Spleen (tissue), 11 donors: ENCODE results near the gene LGALS1. TPM values are rescaled to one million over a fixed set of nuclear protein-coding genes. Genes with fewer than 3 reads are reported as not detected.

Experiments
- DNase-seq: peaks from one replicate; pipeline ENCODE4 v3.0.0-alpha.2; 2020
- H3K27ac ChIP-seq, 8 donors: fragments of 200-600 bp; sonication (generic) in 7 of 8; 1 replicate in 4 of 8; 2 replicates in 4 of 8; pipeline versions ENCODE4 v1.5.0 to v1.8.0; 2016 to 2021; ENCODE audit warnings: inconsistent platforms in 4 of 8, mild to moderate bottlenecking in 4 of 8, moderate library complexity in 1 of 8
- H3K27me3 ChIP-seq, 7 donors: fragments of 200-600 bp; sonication (generic) in 6 of 7; replicated peaks in 1 of 7; 1 replicate in 4 of 7; 2 replicates in 3 of 7; pipeline versions ENCODE4 v1.5.0 to v1.8.0; 2016 to 2021; ENCODE audit warnings: inconsistent platforms in 3 of 7, mild to moderate bottlenecking in 1 of 7
- H3K36me3 ChIP-seq, 6 donors: fragments of 200-600 bp; sonication (generic) in 5 of 6; 1 replicate in 4 of 6; 2 replicates in 2 of 6; pipeline versions ENCODE4 v1.5.0 to v1.8.0; 2016 to 2021; ENCODE audit warnings: inconsistent platforms in 2 of 6
- H3K4me1 ChIP-seq, 6 donors: fragments of 200-600 bp; sonication (generic) in 5 of 6; 1 replicate in 3 of 6; 2 replicates in 3 of 6; pipeline versions ENCODE4 v1.5.0 to v1.8.0; 2016 to 2021; ENCODE audit warnings: inconsistent platforms in 3 of 6
- H3K4me3 ChIP-seq, 8 donors: fragments of 200-600 bp; sonication (generic) in 7 of 8; 1 replicate in 4 of 8; 2 replicates in 4 of 8; pipeline versions ENCODE4 v1.5.0 to v1.8.0; 2016 to 2021; ENCODE audit warnings: inconsistent platforms in 4 of 8, mild to moderate bottlenecking in 4 of 8, moderate library complexity in 2 of 8
- H3K9me3 ChIP-seq, 8 donors: fragments of 200-600 bp; sonication (generic) in 7 of 8; 1 replicate in 4 of 8; 2 replicates in 4 of 8; pipeline versions ENCODE4 v1.5.0 to v1.8.0; 2016 to 2021; ENCODE audit warnings: inconsistent platforms in 4 of 8
- POLR2A ChIP-seq, 3 donors: fragments of 450-650 bp; IDR thresholded peaks; one replicate each; pipeline ENCODE4 v1.5.1; 2017; ENCODE audit warnings: antibody characterized with exemption in 3 of 3, mild to moderate bottlenecking in 1 of 3
- POLR2AphosphoS5 ChIP-seq, 3 donors: sonication (generic); formaldehyde crosslinking; IDR thresholded peaks; one replicate each; pipeline ENCODE4 v1.5.1; 2017; ENCODE audit warnings: antibody characterized with exemption in 3 of 3
- WGBS, 5 donors: extraction: QIAGEN DNeasy Blood & Tissue Kit in 3 of 5; methylation state at CpG; one replicate each; pipeline versions ENCODE4 v1.1.5 to v1.1.7; 2013 to 2018; 5-methylcytosine and 5-hydroxymethylcytosine counted together
- intact Hi-C: fragments of 100-400 bp; cut with DNase I; formaldehyde crosslinking; loops from one replicate; pipeline ENCODE4 v1.15.0; 2023; ENCODE audit warnings: low total_unique reads
- polyA plus RNA-seq, 3 donors: library from polyadenylated mRNA; stranded (reverse); fragments of 200-250 nt; gene quantifications; one replicate each; pipeline ENCODE4 v1.2.1, GENCODE V29; 2013
- total RNA-seq, 7 donors: library from RNA; depleted of rRNA in 3 of 7; stranded (reverse); fragments of >200 nt in 3 of 7; fragmentation: NEBNext Ultra II Directional in 4 of 7; extraction: Animal tissue kit (Norgen Biotek cat#: 25700) in 4 of 7; gene quantifications; one replicate each; pipeline versions ENCODE4 v1.1.0 to v1.2.1, GENCODE V29; 2016 to 2021
- TF ChIP-seq, protein P1 (sequence below), 11 experiments: fragments of 200-600 bp in 7 of 11; fragments of 450-650 bp in 4 of 11; sonication (generic) in 4 of 11; IDR thresholded peaks in 8 of 11; conservative IDR thresholded peaks in 3 of 11; 1 replicate in 7 of 11; 2 replicates in 4 of 11; pipeline versions ENCODE4 v1.4.0 to v1.8.0; 2016 to 2021; ENCODE audit warnings: antibody characterized with exemption in 11 of 11, inconsistent platforms in 4 of 11, mild to moderate bottlenecking in 1 of 11
- donor health status: healthy with polysubstance abuse.
- donor health status: DM: no; HTN: no; CAD: no; lungs with moderate emphysema.
- donor health status: DM: no; HTN: no; CAD: no.
- donor health status: Bipolar disorder and iron deficiency.
- donor health status: healthy.
- donor health status: DM: no; HTN: no; CAD: no.
- donor health status: DM: yes; HTN: yes; CAD: no.

LGALS1 gene
- total and polyA plus RNA-seq, 10 donors, result 158 to 544 (median 394) TPM

DNA sequence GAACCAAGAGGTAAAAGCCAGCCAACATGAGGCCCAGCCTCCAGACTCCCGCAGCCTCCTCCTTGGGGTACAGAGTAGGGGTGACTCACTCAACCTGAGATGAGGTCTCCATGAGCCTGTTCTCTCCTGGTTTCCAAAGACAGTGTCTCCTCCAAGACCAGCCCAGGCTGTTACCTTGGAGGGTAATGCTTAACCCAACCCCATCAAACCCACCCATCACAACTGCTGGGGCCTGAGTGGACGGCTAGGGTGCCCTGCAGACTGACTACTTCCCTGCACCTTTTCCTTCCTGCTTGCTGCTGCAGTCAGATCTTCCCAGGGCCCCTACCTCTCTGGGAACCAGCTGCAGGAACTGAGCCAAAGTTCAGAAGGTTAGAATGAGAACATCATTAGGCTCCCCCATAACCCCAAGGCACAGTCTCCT lies 5.6 kb downstream of the LGALS1 start:
- intact Hi-C loops, result loop anchor here (5.0 kb wide), 2 partner anchors 39 to 59 kb away; no protein-coding TSS in a partner anchor
- Histone ChIP-seq H3K36me3 (peaks cover 0 to 25% (median 2%) of the 10 kb centered on the region in 6 donors), H3K27ac (peak overlapping the region in 2 of 8 donors; percentile 4 to 46), H3K4me3 (no peak overlapping the region), H3K27me3 (no peaks in the 10 kb centered on the region), H3K4me1 (peaks cover 17 to 60% (median 43%) of the 10 kb centered on the region in 6 donors), H3K9me3 (no peaks in the 10 kb centered on the region)
- WGBS, 5 donors, result 60 to 86% (median 75%) methylated on average over 1 to 2 of the region's 2 CpGs
- no peak for DNase-seq
- TF ChIP-seq, protein P1, sequence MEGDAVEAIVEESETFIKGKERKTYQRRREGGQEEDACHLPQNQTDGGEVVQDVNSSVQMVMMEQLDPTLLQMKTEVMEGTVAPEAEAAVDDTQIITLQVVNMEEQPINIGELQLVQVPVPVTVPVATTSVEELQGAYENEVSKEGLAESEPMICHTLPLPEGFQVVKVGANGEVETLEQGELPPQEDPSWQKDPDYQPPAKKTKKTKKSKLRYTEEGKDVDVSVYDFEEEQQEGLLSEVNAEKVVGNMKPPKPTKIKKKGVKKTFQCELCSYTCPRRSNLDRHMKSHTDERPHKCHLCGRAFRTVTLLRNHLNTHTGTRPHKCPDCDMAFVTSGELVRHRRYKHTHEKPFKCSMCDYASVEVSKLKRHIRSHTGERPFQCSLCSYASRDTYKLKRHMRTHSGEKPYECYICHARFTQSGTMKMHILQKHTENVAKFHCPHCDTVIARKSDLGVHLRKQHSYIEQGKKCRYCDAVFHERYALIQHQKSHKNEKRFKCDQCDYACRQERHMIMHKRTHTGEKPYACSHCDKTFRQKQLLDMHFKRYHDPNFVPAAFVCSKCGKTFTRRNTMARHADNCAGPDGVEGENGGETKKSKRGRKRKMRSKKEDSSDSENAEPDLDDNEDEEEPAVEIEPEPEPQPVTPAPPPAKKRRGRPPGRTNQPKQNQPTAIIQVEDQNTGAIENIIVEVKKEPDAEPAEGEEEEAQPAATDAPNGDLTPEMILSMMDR (IDR thresholded peaks at IDR 0.05 in 8 of 11, conservative IDR thresholded peaks at IDR 0.05 in 3 of 11), result no peak
- TF ChIP-seq POLR2AphosphoS5 (IDR thresholded peaks at IDR 0.05) (no peak), POLR2A (IDR thresholded peaks at IDR 0.05) (no peak)

GRCh38 chr22:37681556-37682049 lies 6.2 kb downstream of the LGALS1 start:
- DNase-seq, result peak; percentile 87
- 21 to 32% (median 27%) methylated on average over 6 of the region's 6 CpGs for WGBS, 5 donors
- no peaks in the 10 kb centered on the region for H3K27me3 ChIP-seq
- H3K4me1 ChIP-seq, result peaks cover 12 to 57% (median 39%) of the 10 kb centered on the region in 6 donors
- H3K4me3 ChIP-seq, result no peak overlapping the region
- no peaks in the 10 kb centered on the region for H3K9me3 ChIP-seq
- intact Hi-C loops, result loop anchor here (5.0 kb wide), 2 partner anchors 39 to 59 kb away; no protein-coding TSS in a partner anchor
- peaks cover 0 to 25% (median 2%) of the 10 kb centered on the region in 6 donors for H3K36me3 ChIP-seq
- TF ChIP-seq POLR2A (IDR thresholded peaks at IDR 0.05) (no peak), POLR2AphosphoS5 (IDR thresholded peaks at IDR 0.05) (peak in 1 of 3 donors; percentile 31)
- TF ChIP-seq, protein P1 (IDR thresholded peaks at IDR 0.05 in 8 of 11, conservative IDR thresholded peaks at IDR 0.05 in 3 of 11), result peak; percentile 82 to 96 (median 88)
- peak overlapping the region in 2 of 8 donors; percentile 4 to 46 for H3K27ac ChIP-seq

DNA sequence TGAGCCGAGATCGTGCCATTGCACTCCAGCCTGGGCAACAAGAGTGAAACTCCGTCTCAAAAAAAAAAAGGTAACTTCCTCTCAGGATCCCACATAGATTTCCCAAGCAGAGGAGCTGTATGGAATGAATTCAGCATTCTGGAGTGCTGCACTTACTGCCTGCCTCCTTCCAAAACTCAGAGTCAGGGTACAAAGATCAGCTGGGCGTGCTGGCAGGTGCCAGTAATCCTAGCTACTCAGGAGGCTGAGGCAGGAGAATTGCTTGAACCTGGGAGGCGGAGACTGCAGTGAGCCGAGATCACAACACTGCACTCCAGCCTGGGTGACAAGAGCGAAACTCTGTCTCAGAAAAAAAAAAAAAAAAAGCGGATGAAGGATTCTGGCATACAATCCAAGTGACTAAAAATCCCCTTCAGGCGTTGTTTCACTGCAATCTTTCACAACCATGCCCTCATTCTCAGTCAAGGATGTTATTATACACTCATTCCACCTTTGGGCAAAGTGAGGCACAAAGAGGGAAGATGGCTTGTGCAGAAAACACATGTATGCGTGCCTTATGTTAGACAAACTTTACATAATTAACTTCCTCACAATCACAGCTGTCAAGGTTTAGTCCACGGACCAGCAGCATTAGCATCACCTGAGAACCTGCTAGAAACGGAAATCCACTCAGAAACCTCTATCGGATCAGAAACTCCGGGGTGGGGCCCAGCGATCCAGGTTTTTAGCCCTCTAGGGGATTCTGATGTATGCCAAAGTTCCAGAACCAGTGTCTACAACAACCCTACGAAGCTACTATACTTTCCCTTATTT lies 9.6 kb downstream of the LGALS1 start:
- Histone ChIP-seq H3K27me3 (no peaks in the 10 kb centered on the region), H3K36me3 (peaks cover 0 to 25% (median 21%) of the 10 kb centered on the region in 6 donors), H3K27ac (peak overlapping the region in 3 of 8 donors; percentile 92 to 95 (median 93)), H3K9me3 (no peaks in the 10 kb centered on the region), H3K4me1 (peaks cover 17 to 55% (median 37%) of the 10 kb centered on the region in 6 donors), H3K4me3 (peak overlapping the region in 1 of 8 donors; percentile 79)
- WGBS, 5 donors, result 78 to 82% (median 78%) methylated on average over 16 of the region's 16 CpGs
- intact Hi-C loops, result loop anchor here (5.0 kb wide), 2 partner anchors 43 to 63 kb away; no protein-coding TSS in a partner anchor
- TF ChIP-seq, protein P1 (IDR thresholded peaks at IDR 0.05 in 8 of 11, conservative IDR thresholded peaks at IDR 0.05 in 3 of 11), result no peak
- TF ChIP-seq POLR2A (IDR thresholded peaks at IDR 0.05) (no peak), POLR2AphosphoS5 (IDR thresholded peaks at IDR 0.05) (no peak)
- no peak for DNase-seq
